Panc1 (cell line): Measurements from ENCODE around the gene PARM1. TPM values are rescaled to one million over a fixed set of nuclear protein-coding genes. Genes with fewer than 3 reads are reported as not detected.

Experiments
- ATAC-seq: fragments of 200-7000 bp; cut with Tn5 transposase; 2 replicates; pipeline ENCODE4 v1.9.1; 2020; ENCODE audit warnings: mild to moderate bottlenecking, moderate library complexity
- BruUV-seq: library from RNA; stranded (reverse); fragments of 400-500 nt; replicated peaks from 2 replicates; lab custom pipeline; 2021; lab: Mats Ljungman, UMichigan
- CTCF ChIA-PET: fragments of 300-600 bp; sonication (Branson Sonifier 250); formaldehyde crosslinking; loops from one replicate; lab custom pipeline; 2022; ENCODE audit warnings: antibody characterized with exemption; lab: Charles Lee
- POLR2A ChIA-PET: fragments of 300-600 bp; sonication (Branson Sonifier 250); formaldehyde crosslinking; loops from one replicate; lab custom pipeline; 2022; ENCODE audit warnings: antibody characterized with exemption; lab: Charles Lee
- DNase-seq: peaks from one replicate; pipeline ENCODE4 v3.0.0-alpha.2; 2010; ENCODE audit warnings: low read depth, low spot score
- H3K27ac ChIP-seq: 2 replicates; pipeline ENCODE4 v1.5.1; 2011; ENCODE audit warnings: mild to moderate bottlenecking, low read length, inconsistent platforms
- H3K27me3 ChIP-seq: fragments of 200-500 bp; sonication (Bioruptor generic); 2 replicates; pipeline ENCODE4 v1.6.0; 2014; ENCODE audit warnings: low read length, inconsistent platforms; ENCODE audit not compliant: control insufficient read depth, insufficient read depth
- H3K36me3 ChIP-seq: fragments of 200-500 bp; sonication (Bioruptor generic); 2 replicates; pipeline ENCODE4 v1.5.1; 2014; ENCODE audit warnings: inconsistent platforms, mild to moderate bottlenecking, low read length, moderate library complexity; ENCODE audit not compliant: control insufficient read depth, insufficient read depth
- H3K4me1 ChIP-seq: 2 replicates; pipeline ENCODE4 v1.5.1; 2011; ENCODE audit warnings: inconsistent platforms, mild to moderate bottlenecking, low read length, moderate library complexity; ENCODE audit not compliant: control insufficient read depth, insufficient read depth
- H3K4me3 ChIP-seq, 2 experiments: 2 replicates each; pipeline ENCODE4 v1.5.1; 2011 to 2012; ENCODE audit warnings: low read depth in 2 of 2, low read length in 2 of 2, mild to moderate bottlenecking in 2 of 2, inconsistent platforms in 1 of 2, moderate library complexity in 1 of 2
- H3K9me3 ChIP-seq: fragments of 200-500 bp; sonication (Bioruptor generic); 2 replicates; pipeline ENCODE4 v1.5.1; 2014; ENCODE audit warnings: low read depth, mild to moderate bottlenecking, inconsistent platforms, low read length, moderate library complexity; ENCODE audit not compliant: control insufficient read depth, insufficient read depth
- CTCF ChIP-seq: fragments of 450-650 bp; IDR thresholded peaks from 2 replicates; pipeline ENCODE4 v1.5.1; 2017; ENCODE audit warnings: mild to moderate bottlenecking
- POLR2AphosphoS5 ChIP-seq: IDR thresholded peaks from 2 replicates; pipeline ENCODE4 v1.6.1; 2012; ENCODE audit warnings: mild to moderate bottlenecking, low read depth, low read length, moderate library complexity
- REST ChIP-seq, 2 experiments: IDR thresholded peaks; 2 replicates each; pipeline ENCODE4 v1.6.1; 2011 to 2012; ENCODE audit warnings: low read depth in 2 of 2, control low read depth in 1 of 2, low read length in 1 of 2, mild to moderate bottlenecking in 1 of 2, moderate library complexity in 1 of 2; ENCODE audit not compliant: insufficient read depth in 1 of 2
- SIN3A ChIP-seq: IDR thresholded peaks from 2 replicates; pipeline ENCODE4 v1.6.1; 2012; ENCODE audit warnings: low read depth, mild to moderate bottlenecking, low read length, moderate library complexity, borderline replicate concordance; ENCODE audit not compliant: insufficient read depth
- TCF7L2 ChIP-seq: IDR thresholded peaks from 2 replicates; pipeline ENCODE4 v1.6.1; 2011; ENCODE audit warnings: mild to moderate bottlenecking, low read depth, low read length, inconsistent platforms
- in situ Hi-C: cut with HindIII; loops from 2 replicates; pipeline ENCODE4 v1.10.0; 2016; ENCODE audit warnings: low sequenced_read_pairs, low pct_unique_long_range_greater_than_20kb
- intact Hi-C: fragments of 100-400 bp; cut with micrococcal nuclease; formaldehyde crosslinking; loops from one replicate; pipeline ENCODE4 v1.10.0; 2022; ENCODE audit not compliant: unreplicated experiment
- total RNA-seq: library from RNA; stranded (reverse); gene quantifications from one replicate; pipeline ENCODE4 v1.2.1, GENCODE V29; 2021; ENCODE audit not compliant: unreplicated experiment

The PARM1 gene
- total RNA-seq, 1 experiment from 2014 or later = 0.21 TPM

GRCh38 chr4:74921490-74921889 is 11.4 kb upstream of the PARM1 start:
- in situ Hi-C loops (no loop called here), intact Hi-C loops (no loop called here)
- H3K27me3 ChIP-seq = no peaks in the 10 kb centered on the region
- CTCF ChIA-PET = no interaction called here
- H3K36me3 ChIP-seq = no peaks in the 10 kb centered on the region
- H3K4me3 ChIP-seq = no peak overlapping the region
- no peaks in the 10 kb centered on the region for H3K9me3 ChIP-seq
- no peak overlapping the region for H3K27ac ChIP-seq
- POLR2A ChIA-PET = no interaction called here
- ATAC-seq (no peak), DNase-seq (no peak)
- TF ChIP-seq POLR2AphosphoS5 = no peak
- no peak for TF ChIP-seq REST (IDR thresholded peaks at IDR 0.05; ENCODE audit: insufficient read depth in 1 of 2, low read depth in 2 of 2, low read length in 1 of 2)
- TF ChIP-seq SIN3A = no peak
- H3K4me1 ChIP-seq = no peaks in the 10 kb centered on the region
- BruUV-seq = no TSS peak

GRCh38 chr4:74926007-74926406 is 6.9 kb upstream of the PARM1 start:
- Histone ChIP-seq H3K4me3 (no peak overlapping the region), H3K27ac (no peak overlapping the region), H3K9me3 (no peaks in the 10 kb centered on the region), H3K27me3 (no peaks in the 10 kb centered on the region), H3K4me1 (no peaks in the 10 kb centered on the region), H3K36me3 (no peaks in the 10 kb centered on the region)
- in situ Hi-C loops = no loop called here
- ChIA-PET CTCF (no interaction called here), POLR2A (no interaction called here)
- DNase-seq (no peak), ATAC-seq (no peak)
- TF ChIP-seq TCF7L2 (no peak), REST (IDR thresholded peaks at IDR 0.05; ENCODE audit: insufficient read depth in 1 of 2, low read depth in 2 of 2, low read length in 1 of 2) (no peak), SIN3A (no peak), CTCF (no peak), POLR2AphosphoS5 (no peak)
- no TSS peak for BruUV-seq
- intact Hi-C loops = no loop called here
